NCI-H1417 treated with DMSO at 0.1 percent for 48 hours (cell line): Measurements from ENCODE around the gene SRP9.
"Not testable (repeated sequence)": the region's sequence is repeated elsewhere in the genome, so short reads cannot be mapped to it uniquely, and the experiment has no call there.

ENCODE experiments used
- DNase-seq: peaks from one replicate; lab custom pipeline; 2025; lab: John Stamatoyannopoulos, UW

Gene SRP9

GRCh38 chr1:225815526-225816178 is 38.0 kb downstream of the SRP9 start:
- no peak for DNase-seq

- no peak for DNase-seq
These were observed 39.3 kb downstream of the SRP9 start for GRCh38 chr1:225816643-225817538.

GRCh38 chr1:225817611-225818061 is 40.0 kb downstream of the SRP9 start:
- DNase-seq = no peak

DNA sequence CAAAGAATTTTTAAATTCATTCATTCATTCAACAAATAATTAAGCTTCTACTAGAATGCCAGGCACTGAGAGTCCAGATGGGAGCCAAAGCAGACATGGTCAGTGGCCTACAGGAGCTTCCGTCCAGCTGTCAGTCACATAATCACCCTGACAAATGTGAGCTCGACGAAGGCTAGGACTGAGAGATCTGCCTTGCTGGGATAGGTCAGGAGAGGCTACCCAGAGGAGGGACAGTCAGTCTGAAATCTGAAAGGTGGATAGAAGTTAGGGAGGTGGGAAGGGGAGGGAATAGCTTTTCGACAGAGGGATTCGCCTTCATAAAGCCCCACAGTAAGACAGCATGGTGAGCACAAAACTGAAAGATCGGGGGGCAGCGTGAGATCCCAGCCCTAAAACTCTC is 40.6 kb downstream of the SRP9 start:
- no peak for DNase-seq

DNA sequence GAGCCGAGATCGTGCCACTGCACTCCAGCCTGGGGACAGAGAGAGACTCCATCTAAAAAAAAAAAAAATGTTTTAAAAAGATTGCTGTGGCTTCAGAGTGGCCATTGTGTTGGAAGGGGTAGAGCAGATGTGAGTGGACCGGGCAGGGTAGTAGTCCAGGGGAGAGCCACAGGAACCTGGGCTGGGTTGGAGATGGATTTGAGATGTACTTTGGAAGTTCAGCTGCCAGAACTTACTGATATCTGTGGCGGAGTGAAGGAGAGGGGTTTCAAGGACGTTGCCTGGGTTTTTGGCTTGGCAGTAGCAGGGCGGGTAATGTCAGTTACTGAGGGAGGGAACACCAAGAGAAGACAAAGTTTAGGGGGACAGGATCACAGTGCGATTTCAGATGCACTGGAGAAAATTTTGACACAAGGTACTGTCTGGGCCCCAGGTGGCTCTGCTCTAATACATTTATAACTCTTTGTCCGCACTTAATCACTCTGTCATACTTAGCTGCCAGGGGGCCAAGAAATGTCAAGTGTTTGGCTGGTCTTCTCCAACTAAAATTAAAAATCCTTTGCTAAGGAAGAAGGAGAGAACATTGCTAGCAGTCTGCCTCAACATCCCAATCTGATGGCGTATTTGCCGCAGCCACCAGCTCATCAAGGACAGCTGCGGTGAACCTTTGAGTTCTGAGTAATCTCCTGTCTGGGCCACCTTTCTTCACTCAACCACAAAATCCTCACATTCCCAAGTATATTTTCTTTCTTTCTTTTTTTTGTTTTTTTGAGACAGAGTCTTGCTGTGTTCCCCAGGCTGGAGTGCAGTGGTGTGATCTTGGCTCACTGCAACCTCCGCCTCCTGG is 41.9 kb downstream of the SRP9 start:
- no peak for DNase-seq

DNA sequence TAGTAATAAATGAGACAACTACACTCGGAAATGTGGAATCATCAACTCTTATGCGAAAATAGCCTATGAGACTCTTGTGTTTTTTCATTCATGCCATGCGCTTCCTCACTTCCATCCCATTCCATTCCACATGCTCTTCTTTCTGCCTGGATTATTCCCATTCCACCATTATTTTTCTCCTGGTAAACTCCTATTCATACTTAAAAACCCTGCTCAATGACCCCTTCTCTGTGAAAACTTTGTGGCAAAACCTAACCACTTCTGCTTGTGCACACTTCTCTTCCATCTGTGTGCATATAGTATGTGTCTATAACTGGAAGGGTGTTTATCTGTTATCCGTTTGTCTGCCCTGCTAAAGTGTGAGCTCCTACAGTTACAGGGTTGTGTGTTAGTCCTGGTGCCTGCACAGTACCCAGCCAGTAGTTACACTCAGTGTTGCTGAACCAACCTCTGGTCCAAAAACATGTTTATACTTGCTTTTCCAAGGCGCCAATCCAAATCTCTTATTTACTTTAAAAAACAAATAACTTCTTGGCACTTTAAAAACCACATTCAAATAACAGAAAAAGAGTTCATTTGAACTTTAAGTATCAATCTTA is 43.0 kb downstream of the SRP9 start:
- no peak for DNase-seq

DNA sequence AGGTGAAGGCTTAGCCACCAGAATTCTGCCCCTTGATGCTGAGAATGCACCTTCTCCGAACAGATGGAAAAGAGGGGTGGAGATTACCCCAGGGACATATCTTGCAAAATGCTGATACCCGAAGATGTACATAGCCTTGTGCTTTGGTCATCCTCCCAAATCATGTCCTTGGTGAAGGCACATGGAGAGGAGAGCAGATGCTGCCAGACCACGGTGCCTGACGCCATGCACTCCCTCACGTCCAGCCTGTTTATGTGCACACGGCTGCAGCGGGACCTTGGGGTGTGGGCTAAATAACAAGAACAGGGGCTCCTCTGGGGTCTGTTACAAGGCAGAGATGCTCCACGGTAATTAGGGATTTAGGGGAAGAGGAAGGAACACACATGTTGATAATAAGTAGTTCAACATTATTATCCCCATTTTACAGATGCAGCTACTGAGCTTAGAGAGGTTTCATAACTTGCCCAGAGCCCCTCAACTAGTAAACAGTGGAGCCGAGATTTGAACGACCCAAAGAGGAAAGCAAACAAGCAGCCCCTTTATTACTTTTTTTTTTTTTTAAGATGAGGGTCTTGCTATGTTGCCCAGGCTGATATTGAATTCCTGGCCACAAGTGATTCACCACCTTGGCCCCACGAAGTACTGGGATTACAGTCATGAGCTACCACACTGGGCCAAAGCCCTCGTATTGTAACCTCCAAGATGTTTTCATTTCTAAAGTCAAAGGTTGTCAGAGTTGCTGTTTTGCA is 45.2 kb downstream of the SRP9 start:
- DNase-seq = no peak

- DNase-seq = no peak
These were observed 46.2 kb downstream of the SRP9 start for GRCh38 chr1:225823811-225824261.

GRCh38 chr1:225824533-225824941 is 46.9 kb downstream of the SRP9 start:
- peak; percentile 86 for DNase-seq

DNA sequence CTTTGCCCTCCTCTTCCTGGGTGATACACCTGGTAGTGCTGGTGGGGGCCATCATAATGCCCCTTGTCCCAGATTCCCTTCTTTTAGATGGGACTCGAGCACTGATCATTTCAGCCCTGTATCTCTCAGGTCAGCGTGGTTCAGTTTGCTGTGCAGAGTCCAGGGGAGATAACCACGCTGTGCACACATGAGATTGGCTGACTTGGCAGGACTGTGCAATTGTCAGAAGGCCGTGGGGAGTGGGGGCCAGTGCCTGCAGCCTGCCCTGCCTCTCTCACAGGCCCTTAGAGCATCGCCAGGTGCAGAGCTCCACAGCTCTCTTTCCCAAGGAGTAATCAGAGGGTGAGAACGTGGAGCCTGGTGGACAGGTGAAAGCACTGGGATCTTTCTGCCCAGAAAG is 47.5 kb downstream of the SRP9 start:
- peak; percentile 72 for DNase-seq

GRCh38 chr1:225825607-225826007 is 48.0 kb downstream of the SRP9 start:
- no peak for DNase-seq

GRCh38 chr1:225827076-225827475 is 49.5 kb downstream of the SRP9 start:
- DNase-seq = no peak

- no peak for DNase-seq
These were observed 51.2 kb downstream of the SRP9 start for GRCh38 chr1:225828706-225829345.

- no peak for DNase-seq
These were observed 53.2 kb downstream of the SRP9 start for GRCh38 chr1:225830841-225831240.

GRCh38 chr1:225834417-225835329 is 57.0 kb downstream of the SRP9 start:
- no peak for DNase-seq

- no peak for DNase-seq
These were observed 58.2 kb downstream of the SRP9 start for GRCh38 chr1:225835856-225836255.

DNA sequence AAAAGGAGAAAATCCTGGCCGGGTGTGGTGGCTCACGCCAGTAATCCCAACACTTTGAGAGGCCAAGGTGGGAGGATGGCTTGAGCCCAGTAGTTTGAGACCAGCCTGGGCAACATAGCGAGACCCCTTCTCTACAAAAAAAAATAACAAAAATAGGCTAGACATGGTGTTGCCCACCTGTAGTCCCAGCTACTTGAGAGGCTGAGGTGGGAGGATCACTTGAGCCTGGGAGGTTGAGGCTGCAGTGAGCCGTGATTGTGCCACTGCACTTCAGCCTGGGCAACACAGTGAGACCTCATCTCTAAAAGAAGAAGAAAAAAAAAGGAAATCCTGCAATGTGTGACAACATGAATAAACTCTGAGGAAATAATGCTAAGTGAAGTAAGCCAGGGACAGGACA is 58.7 kb downstream of the SRP9 start:
- DNase-seq = not testable (repeated sequence)

DNA sequence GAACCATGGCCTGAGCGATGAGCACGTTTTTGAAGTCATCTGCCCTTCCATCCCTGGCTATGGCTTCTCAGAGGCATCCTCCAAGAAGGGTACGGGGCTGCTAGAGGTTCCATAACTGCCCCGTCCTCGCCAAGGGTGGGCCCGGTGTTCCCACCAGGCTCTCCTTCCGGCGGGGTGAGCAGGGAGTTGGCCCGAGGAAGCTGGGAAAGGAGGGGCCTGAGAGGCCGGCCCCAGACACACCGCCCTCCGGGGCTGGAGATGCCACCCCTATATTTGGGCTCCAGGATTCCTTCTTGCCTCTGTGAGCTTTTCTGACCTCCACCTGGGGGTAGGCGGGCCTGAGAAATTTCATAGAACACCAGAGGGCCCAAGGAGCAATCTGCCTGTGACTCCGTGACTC is 61.2 kb downstream of the SRP9 start:
- no peak for DNase-seq
